ENCODE measurements around the gene DLAT.
"Not testable (repeated sequence)": the region's sequence is repeated elsewhere in the genome, so short reads cannot be mapped to it uniquely, and the experiment has no call there.

Gene DLAT

GRCh38 chr11:112050721-112051120, 25.5 kb downstream of the DLAT start:
- no peak for ATAC-seq

GRCh38 chr11:112051768-112052167, 26.6 kb downstream of the DLAT start:
- ATAC-seq, result no peak

DNA sequence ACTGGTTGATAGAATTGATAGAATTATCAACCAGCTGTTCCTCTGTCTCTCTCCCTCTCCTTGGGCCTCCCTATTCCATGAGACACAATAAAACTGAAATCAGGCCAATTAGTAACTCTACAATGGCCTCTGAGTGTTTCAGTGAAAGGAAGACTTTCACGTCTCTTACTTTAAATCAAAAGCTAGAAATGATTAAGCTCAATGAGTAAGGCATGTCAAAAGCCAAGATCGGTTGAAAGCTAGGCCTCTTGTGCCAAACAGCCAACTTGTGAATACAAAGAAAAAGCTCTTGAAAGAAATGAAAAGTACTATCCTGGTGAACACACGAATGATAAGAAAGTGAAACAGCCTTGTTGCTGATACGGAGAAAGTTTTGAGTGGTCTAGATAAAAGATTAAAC, 32.0 kb downstream of the DLAT start:
- ATAC-seq, result peak; percentile 51 to 71

DNA sequence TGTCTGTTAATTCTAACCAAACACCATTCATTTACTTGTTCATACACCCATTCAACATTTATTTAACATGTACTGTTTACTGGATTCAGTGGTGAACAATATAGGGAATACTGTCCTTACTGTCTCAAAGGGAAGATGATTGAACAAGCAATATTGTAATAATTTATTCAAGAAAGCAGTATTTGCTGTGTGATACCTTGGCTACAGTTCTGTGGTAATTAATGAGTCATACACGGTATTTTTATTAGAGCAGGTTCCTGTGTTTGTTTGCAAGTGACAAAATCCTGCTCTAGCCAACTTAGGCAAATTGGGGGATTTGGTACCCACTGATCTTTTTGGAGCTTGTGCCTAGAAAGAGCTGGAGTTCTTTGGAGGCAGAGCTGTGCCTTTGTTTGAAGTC, 32.9 kb downstream of the DLAT start:
- no peak for ATAC-seq

GRCh38 chr11:112062923-112063322, 37.7 kb downstream of the DLAT start:
- no peak for ATAC-seq

- ATAC-seq, result peak; percentile 89 to 90
Observed at GRCh38 chr11:112073941-112074811, 49.0 kb downstream of the DLAT start, which contains the start of the genes NKAPD1 and PIH1D2. TSS of gene NKAPD1 (plus strand) at chr11:112074299. CDS start at chr11:112075575, 1,276 bp downstream. TSS of gene PIH1D2 (minus strand) at chr11:112074017. CDS start at chr11:112073174, 843 bp downstream.

GRCh38 chr11:112082729-112083128, 57.5 kb downstream of the DLAT start:
- ATAC-seq, result no peak

DNA sequence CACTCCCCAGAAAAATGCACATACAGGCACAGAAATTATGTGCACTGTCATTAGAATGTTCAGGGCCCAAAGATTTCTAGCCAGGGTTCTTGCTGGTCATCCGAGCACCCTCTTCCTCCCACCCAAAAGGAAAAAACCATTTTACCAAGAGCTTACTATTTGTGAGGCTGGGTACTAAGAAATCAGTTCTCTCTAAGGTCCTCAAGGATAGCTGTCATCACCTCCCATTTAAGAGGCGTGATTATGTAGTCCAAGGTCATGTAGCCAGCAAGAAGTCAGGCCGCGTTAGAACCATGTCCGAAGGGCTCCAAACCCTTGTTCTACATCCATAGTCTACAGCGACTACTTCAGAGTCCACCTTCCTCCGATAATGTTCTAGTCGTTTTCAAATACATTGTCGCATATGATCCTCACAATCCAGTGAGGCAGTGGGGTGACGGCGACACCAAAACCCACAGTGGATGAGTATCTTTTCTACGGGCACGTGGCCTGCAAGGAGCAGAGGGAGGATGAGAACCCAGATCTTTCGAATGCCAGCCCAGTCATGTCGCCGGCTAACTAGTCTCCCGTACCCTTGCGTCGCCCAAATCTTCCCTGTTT, 60.7 kb downstream of the DLAT start:
- ATAC-seq, result peak; percentile 53 to 58

GRCh38 chr11:112086422-112087191, 61.4 kb downstream of the DLAT start, which contains the start of the genes SDHD and TIMM8B:
TSS of gene SDHD (plus strand) at chr11:112086873. CDS start at chr11:112086908, 35 bp downstream.
TSS of gene TIMM8B (minus strand) at chr11:112086756. CDS start at chr11:112086723, 33 bp downstream.
- ATAC-seq, result peak; percentile 90 to 92

GRCh38 chr11:112087212-112087611, 62.0 kb downstream of the DLAT start:
- no peak for ATAC-seq

- ATAC-seq, result not testable (repeated sequence)
Observed at GRCh38 chr11:112095302-112095701, 70.1 kb downstream of the DLAT start.

DNA sequence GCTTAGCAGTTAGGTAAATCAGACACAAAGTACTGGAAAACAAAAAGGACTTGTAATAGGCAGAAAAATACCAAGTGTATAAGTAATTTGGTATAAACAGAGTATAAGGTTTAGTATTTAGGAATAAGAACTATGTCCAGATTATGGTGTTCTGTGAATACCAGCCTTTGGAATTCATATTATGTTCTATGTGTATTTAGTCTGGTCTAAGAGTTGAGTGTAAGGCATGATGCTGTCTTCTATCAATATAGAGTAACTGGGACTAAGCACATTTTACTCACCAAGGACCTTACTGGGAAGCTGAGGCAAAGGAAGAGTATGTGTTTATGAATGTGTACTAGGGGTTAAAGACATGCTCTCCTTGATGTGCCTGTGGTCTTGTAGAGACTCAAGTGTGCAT, 71.0 kb downstream of the DLAT start:
- no peak for ATAC-seq

DNA sequence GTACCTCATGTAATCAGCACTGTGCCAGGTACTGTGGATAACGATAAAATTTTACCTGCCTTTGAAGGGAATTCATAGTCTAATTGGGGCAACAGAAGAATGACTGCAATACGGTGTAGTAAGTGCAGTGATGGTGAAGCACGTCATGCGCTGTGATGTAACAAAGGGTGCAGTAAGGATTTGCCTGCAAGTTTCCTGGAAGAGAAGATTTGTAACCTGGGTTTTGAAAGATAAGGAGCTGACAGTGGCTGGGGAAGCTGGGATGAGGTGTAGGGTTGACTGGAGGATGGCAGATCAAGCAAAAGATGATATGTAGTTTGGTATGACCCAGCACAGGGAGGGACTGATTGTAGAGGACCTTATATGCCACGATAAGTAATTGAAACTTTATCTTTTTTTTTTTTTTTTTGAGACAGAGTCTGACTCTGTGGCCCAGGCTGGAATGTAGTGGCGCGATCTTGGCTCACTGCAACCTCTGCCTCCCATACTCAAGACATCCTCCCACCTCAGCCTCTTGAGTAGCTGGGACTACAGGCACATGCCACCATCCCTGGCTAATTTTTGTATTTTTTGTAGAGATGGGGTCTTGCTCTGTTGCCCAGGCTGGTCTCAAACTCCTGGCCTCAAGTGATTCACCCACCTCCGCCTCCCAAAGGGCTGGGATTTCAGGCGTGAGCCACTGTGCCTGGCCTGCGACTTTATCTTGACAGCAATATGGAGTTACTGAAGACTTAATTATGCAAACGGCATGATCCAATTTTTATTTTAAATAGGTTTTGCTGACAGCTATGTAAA, 72.7 kb downstream of the DLAT start:
- ATAC-seq, result no peak

GRCh38 chr11:112100462-112100861, 75.3 kb downstream of the DLAT start:
- ATAC-seq, result no peak

DNA sequence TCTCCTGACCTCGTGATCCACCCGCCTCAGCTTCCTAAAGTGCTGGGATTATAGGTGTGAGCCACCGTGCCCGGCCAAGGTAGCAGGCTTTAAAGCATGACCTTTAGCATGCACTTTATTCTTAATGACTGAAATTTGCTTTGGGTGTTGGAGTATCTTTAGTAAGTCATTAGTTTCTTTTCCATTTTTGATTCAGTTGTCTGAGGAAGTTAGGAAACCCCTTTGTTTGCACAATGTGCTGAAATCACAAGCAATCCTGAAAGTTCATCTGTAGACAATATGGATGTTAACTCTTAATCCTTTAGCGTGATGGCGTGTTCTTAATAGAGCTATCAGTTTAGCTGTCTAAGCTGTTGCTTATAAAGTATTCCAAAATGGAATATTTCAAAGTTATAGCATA, 78.2 kb downstream of the DLAT start:
- no peak for ATAC-seq

- no peak for ATAC-seq
Observed at GRCh38 chr11:112106070-112106469, 80.9 kb downstream of the DLAT start.
